Measurements from ENCODE around the gene CNNM2.
A peak's percentile ranks its signal among the peaks of the same experiment; 100 is the strongest.

CNNM2 gene

DNA sequence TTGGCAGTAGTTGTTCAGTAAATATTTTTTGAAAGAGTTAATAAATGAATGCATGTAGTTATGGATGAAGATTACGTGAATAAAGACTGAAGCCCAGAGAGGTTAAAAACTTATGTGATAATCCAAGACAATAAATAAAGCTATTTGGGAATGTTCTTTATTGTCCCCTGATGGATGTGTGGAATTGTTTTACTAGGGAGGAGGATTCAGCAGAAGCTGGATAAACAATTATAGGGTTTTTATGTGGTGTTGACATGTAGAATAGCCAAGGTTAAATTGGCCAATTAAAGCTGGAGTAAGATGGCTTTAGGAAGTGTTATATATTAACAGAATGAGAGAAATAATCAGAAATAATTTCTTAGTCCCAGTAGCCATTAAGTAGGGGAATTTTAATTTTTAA, 66.0 kb downstream of the CNNM2 start:
- H3K4me3 ChIP-seq (ENCODE audit: low read depth, low read length) = no peak overlapping the region
- TF ChIP-seq, protein P1, sequence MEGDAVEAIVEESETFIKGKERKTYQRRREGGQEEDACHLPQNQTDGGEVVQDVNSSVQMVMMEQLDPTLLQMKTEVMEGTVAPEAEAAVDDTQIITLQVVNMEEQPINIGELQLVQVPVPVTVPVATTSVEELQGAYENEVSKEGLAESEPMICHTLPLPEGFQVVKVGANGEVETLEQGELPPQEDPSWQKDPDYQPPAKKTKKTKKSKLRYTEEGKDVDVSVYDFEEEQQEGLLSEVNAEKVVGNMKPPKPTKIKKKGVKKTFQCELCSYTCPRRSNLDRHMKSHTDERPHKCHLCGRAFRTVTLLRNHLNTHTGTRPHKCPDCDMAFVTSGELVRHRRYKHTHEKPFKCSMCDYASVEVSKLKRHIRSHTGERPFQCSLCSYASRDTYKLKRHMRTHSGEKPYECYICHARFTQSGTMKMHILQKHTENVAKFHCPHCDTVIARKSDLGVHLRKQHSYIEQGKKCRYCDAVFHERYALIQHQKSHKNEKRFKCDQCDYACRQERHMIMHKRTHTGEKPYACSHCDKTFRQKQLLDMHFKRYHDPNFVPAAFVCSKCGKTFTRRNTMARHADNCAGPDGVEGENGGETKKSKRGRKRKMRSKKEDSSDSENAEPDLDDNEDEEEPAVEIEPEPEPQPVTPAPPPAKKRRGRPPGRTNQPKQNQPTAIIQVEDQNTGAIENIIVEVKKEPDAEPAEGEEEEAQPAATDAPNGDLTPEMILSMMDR (IDR thresholded peaks at IDR 0.05; ENCODE audit: control insufficient read depth, extremely low read depth, insufficient read depth) = no peak
- peak; percentile 86 for DNase-seq (ENCODE audit: low read depth)

DNA sequence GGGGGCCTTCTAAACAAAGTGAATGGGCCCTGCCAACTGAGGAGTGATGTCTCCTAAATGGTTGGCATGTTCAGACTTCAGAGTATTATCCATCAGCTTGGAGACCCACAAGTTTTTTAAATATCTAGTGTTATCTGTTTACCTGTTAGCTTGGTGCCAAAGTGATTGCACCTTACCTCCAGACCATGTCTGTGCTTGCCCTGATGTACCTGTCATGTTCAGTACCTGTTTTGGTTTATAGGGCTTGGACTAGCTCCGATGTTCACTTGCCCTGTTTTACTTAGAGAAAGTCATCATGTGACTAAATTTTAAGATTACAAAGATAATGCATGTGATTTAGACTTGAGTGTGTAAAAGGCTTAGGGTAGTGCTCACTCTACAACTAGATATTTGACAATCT, 67.7 kb downstream of the CNNM2 start:
- TF ChIP-seq, protein P1 (IDR thresholded peaks at IDR 0.05; ENCODE audit: control insufficient read depth, extremely low read depth, insufficient read depth) = no peak
- no peak overlapping the region for H3K4me3 ChIP-seq (ENCODE audit: low read depth, low read length)
- peak; percentile 32 for DNase-seq (ENCODE audit: low read depth)

DNA sequence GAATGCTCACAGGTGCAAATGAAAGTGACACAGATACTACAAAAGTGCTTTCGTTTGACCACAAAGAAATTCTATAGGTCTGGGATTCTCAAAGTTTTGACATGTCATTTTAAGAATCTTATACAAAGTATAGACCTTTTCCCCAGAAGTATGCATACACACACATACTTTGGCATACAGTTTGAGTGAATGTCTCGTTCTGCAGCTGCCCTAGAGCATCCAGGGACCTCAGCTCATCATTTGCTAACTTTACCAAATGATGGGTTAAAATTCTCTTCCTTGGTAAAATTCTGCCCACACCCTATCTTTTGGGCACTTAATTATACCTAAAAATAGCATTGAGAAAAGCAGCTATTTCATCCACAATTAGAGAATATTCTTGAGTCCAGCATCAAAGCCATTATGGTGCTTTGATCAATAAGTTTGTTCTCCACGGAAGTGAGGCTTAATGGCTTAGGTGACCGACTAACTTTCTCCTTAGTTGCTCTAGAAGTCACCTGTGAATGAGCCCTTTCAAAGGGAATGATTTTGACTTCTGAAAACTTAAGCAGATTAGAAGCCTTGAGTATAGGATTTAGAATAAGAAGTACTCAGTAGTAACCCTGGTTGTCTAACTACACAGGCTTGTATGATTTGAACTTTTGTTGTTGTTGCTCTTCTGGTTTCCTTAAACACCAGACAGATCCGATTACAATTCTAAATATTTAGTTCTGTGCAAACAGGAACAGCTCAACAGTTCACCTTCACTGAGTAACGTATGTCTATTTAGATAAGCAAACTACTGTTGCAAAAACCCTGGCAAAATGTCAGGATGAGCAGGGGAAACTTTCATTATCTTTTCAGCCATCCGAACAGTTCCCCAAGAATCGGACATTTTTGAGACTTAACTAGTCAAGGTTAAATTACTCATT, 70.6 kb downstream of the CNNM2 start:
- TF ChIP-seq, protein P1 (IDR thresholded peaks at IDR 0.05; ENCODE audit: control insufficient read depth, extremely low read depth, insufficient read depth) = no peak
- peak overlapping the region; percentile 23 for H3K4me3 ChIP-seq (ENCODE audit: low read depth, low read length)
- peak; percentile 92 for DNase-seq (ENCODE audit: low read depth)

DNA sequence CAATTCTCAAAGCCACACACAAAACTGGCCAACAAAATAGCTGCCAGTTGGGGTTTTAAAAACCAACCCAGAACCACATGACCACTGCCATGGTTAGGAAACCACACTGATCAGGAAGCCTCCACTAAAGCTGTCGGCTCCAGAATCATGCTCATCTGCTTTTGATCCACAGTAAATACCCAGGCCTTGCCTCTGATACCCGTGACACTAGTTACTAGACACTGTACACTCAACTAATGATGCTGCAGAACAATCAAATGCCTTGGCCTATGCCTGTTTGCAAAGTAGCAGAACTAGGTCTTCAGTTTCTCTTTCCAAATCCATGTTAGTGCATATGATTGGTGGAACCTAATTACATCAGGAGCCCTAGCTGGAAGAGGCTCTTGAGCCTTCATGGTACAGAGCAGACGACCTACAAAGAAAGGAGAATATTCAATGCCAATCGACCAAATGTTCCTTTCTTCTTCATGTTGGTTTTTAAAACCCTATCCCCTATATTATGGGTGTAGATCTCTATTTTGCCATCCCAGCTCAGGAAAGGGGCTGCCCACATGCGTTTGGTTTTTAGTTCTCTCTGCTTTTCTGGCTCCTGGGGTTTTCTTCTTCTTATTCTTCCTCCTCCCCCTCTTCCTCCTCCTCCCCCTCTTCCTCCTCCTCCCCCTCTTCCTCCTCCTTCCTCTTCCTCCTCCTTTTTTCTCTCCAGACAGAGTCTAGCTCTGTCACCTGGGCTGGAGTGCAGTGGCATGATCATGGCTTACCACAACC, 76.6 kb downstream of the CNNM2 start:
- no peak for DNase-seq (ENCODE audit: low read depth)
- TF ChIP-seq, protein P1 (IDR thresholded peaks at IDR 0.05; ENCODE audit: control insufficient read depth, extremely low read depth, insufficient read depth) = no peak
- H3K4me3 ChIP-seq (ENCODE audit: low read depth, low read length) = no peak overlapping the region

DNA sequence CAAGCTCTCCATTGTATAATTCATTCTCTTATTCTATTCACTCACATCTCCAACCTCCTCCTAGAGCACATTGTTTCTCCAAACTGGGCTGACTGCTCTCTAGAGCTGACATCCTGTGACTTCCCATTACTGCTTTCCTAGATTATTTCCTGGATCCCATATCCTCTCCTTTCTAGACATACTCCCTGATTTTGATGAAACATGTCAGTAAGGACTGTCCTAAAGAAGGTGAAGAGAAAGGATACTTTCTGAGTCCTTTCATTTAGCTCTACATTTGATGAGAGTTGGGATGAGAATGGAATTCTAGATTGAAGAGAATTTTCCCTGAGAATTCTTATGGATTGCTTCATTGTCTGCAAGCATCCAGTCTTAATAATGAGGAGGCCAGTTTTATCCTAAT, 78.8 kb downstream of the CNNM2 start:
- TF ChIP-seq, protein P1 (IDR thresholded peaks at IDR 0.05; ENCODE audit: control insufficient read depth, extremely low read depth, insufficient read depth) = no peak
- DNase-seq (ENCODE audit: low read depth) = no peak
- H3K4me3 ChIP-seq (ENCODE audit: low read depth, low read length) = no peak overlapping the region

DNA sequence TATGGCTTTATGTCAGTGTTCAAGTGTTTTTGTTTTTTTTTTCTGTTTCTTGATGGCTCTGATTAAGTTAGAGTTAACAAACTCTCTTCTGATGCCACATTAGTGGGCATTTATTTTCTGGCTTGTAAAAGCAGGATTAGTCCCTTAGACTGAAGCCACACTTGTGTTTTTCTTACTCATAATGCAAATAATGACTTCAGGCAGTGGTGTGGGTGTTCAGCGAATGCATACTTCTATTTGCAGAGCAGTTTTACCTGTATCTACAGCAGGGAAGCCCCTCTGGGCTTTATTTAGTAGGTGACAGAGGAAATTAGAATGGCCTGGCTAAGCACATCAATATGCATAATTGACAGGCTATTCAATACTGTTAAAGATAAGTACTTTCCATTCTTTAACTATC, 79.9 kb downstream of the CNNM2 start:
- DNase-seq (ENCODE audit: low read depth) = no peak
- H3K4me3 ChIP-seq (ENCODE audit: low read depth, low read length) = no peak overlapping the region
- TF ChIP-seq, protein P1 (IDR thresholded peaks at IDR 0.05; ENCODE audit: control insufficient read depth, extremely low read depth, insufficient read depth) = no peak

Data from LNCaP clone FGC (cell line).